GM18858 (cell line): ENCODE measurements around the gene EEFSEC.

Experiments
- ATAC-seq: cut with Tn5 transposase; IDR thresholded peaks from one replicate; pipeline ENCODE4 v1.9.1; 2021; ENCODE audit not compliant: unreplicated experiment

EEFSEC gene

GRCh38 chr3:128283421-128283820, 130.1 kb downstream of the EEFSEC start:
- ATAC-seq: no peak

GRCh38 chr3:128285042-128285966, 132.0 kb downstream of the EEFSEC start:
- ATAC-seq: no peak

DNA sequence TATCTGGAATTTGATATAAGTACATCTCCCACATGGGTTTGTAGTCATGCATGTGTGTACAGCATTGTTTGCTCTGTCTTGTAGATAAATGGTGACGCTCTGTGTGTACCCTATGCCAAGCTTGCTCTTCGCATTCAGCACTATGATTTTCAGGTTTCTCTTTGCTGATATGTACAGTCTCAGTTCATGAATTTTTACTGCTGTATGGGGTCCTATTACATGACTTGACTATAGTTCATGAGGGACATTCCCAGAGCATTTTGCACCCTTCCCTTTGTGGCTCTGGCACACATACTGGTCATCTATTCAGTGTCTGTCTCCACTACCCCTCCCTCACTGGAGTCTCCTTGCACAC, 132.7 kb downstream of the EEFSEC start:
- ATAC-seq: no peak

DNA sequence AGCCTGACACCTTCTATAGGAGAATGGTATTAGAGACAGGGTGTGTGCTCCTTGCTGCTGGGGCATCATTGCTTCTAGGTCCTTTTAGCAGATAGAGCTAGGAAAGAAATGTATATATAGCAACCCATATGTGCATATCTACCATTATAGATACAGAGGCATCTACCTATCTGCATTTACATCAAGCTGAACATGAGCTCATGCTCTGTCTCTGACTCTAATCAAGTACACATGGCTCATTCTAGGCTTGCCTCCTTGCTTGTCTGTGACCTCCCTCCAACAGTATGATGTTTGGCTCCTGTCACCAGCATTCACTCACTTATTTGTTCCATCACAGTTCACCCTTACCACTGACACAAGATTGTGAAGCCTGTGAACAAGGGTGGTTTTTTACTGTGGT, 133.4 kb downstream of the EEFSEC start:
- no peak for ATAC-seq

DNA sequence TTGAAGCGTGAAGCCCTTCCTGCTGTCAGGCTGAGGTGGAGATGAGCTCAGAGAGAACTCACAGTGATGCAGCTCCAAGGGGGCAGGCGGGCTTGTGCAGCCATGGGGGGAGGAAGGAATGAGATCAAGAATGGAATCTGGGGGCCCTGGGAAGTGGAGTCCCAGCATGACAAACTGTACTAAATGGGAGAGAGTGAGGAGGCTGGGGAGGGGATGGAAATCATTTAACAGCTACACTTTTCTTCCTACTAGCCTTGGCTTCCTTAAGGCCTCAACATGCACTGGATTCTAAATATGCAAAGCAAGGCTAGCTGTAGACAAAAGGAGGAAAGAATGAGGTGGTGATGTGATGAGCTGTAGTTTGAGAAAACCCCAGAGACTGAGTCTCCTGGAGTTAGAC, 133.9 kb downstream of the EEFSEC start:
- no peak for ATAC-seq

DNA sequence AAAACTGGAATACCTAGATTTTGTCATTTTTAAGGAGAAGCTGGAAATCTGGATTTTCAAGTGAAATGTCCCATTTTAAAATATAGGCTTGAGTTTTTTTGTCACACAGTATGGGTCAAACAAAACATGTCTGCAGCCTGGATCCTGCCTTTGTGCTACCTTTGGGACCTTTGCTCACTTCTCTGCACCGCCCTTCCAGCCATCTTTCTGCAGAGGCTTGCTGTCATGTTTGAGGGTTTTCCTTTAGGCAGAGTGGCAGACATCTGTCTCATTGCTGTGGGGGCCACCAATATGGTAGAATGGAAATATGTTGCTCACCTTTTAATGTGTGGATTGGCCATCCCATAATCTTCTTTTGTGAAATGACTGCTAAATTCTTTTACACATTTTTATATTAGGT, 136.3 kb downstream of the EEFSEC start:
- no peak for ATAC-seq

- no peak for ATAC-seq
These were observed 137.2 kb downstream of the EEFSEC start for GRCh38 chr3:128290484-128290883.

DNA sequence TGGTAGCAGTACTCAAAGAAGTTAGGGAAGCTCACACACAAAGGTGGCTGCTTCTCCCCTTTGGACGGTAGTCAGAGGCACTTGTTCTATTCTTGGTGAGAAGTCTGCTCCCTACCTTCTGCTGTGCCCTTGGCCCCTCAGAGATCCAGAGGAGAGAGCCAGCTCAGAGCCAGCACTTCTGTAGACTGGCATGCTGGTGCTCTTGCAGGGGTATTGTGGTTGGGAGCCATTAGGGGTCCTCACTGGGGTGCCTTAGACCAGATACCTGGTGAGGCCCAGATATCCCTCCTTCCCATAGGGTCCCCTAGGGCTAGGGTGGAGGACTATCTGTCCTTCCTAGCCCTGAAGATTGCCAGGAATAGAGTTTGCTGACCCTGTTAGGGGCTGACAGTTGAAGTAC, 140.6 kb downstream of the EEFSEC start:
- ATAC-seq: no peak

DNA sequence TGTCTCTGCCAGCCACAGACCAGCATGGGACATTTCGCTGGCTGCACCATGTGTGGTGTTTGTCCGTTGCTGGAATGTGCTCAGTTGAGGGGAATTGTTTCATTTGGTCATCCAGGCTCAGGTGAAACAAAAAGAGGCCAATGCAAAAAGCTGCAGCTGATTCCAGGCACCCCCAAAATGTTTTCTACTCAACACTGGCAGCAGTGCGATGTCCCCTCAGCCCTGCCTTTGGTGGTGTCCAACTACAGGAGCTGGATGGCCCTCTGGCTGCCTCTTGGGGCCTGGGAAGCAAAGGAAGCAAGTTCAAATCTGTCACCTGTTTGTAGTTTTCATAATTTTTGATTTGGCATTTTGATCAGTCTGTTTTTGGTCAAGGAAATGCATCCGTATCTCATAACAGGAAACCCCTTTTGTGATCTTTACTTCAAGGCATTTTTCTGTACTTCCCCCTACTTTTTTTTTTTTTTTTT, 141.8 kb downstream of the EEFSEC start:
- no peak for ATAC-seq

GRCh38 chr3:128296469-128297251, 143.4 kb downstream of the EEFSEC start:
- no peak for ATAC-seq

DNA sequence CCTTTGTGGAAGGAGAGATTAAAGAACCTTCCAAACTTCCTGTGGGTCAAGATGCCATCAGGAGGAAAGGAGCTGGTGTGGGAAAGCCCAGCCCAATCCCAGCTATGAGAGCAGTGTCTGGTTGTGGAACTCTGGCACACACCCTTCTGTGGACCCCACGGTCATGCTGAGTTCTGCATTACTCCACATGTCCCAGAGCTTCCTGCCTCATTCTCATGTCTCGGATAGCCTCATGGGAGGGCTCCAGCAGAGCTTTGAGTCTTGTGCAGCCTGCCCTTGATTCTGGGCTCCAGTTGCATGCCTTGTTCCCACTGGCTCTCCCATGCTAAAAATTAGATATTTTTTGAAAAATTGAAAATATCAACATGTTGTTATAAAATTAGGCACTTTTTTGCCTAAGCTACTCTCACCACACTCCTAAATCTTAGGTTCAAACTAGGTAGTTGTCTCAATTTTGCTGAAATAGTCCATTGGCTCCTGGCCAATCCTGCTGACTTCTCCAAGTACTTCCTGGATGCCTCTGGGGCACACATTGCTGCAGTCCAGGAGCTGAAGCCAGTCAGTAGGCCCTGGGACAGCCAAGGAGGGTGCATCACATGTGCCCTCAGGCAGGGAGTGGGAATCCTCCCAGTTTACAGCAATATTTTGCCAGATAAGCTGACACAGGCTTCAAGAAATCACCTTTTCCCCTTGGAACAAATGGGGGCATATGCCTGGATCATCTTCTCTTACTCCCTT, 144.3 kb downstream of the EEFSEC start:
- ATAC-seq: no peak

DNA sequence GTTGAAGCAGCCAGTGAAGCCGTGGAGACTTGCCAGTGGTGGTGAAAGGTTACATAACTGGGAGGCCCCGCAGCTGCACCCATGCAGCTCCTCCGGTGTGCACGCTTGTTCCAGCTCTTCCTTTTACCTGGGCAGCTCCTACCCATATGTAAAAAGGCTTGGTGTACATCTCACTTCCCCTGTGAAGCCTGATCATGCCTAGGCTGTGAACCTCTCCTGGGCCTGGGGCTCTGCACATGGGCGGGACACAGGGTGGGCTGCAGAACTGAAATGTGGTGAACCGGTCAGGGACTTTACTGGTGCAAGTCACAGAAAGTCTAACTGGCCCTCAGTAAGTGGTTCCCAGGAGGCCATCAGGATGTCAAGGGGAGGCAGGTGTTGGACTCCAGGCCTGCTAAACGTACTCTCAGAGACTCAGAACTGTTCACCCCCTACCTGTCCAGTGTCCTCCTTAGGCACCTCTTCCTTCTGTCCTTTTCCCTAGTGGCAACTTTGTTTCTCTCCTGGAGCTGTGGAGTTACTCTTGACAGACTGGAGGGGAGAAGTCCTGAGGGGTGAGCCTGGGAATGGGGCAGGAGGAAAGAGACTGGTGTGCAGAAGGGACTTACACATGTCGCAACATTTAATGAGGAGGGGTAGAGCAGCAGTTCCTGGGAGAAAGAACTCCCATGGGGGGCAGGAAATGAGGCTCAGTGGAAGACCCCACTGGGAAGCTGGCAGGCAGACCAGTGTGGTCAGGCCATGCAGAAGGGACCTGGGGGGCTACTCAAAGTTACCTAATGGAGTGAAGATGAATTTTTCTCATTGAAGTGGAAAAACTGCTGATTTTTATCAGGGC, 148.1 kb downstream of the EEFSEC start:
- ATAC-seq: no peak

DNA sequence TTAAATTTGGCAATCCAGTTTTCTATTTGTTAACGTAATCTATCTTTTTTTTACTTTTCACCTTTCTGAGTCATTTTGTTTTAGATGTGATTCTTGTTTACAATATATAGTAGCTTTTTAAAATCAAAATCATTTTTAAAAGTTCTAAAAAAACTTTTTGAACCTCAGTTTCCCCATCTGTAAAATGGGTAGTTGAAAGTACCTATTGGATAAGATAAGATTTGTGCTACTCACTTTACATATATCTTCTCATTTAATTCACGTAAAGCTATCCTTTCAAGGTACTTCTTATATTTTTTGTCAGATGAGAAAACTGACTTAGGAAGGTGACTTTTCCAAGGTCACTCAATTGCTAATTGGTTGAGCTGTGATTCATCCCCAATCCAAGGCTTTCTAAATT, 153.2 kb downstream of the EEFSEC start:
- no peak for ATAC-seq

DNA sequence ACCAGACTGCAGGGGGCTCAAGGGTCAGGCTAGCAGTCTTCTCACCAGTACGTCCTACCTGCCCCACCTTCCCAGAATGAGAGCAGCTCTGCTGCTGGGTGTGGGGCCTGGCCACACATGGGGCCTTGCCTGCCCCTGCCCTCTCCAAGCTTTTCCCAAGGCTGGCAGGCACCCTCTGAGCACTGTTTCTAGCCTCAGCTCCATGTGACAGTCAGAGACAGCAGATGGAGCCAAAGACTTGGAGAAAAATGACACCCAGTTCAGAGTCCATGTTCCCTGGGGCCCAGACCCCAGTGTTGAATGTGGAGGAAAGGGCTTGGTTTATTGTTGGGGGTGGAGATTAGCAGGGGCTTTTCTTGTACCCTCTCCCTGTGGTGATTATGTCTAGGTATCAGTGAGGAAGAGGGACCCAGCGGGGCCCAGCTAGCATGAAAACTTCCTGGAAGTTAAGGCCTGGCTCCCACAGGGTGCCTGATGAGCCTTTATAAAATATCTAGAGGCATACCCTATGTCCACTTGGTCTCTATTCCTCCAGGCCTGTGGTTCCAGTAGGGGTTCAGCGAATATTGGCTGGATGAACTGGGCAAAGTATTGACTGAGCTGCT, 153.8 kb downstream of the EEFSEC start:
- no peak for ATAC-seq

DNA sequence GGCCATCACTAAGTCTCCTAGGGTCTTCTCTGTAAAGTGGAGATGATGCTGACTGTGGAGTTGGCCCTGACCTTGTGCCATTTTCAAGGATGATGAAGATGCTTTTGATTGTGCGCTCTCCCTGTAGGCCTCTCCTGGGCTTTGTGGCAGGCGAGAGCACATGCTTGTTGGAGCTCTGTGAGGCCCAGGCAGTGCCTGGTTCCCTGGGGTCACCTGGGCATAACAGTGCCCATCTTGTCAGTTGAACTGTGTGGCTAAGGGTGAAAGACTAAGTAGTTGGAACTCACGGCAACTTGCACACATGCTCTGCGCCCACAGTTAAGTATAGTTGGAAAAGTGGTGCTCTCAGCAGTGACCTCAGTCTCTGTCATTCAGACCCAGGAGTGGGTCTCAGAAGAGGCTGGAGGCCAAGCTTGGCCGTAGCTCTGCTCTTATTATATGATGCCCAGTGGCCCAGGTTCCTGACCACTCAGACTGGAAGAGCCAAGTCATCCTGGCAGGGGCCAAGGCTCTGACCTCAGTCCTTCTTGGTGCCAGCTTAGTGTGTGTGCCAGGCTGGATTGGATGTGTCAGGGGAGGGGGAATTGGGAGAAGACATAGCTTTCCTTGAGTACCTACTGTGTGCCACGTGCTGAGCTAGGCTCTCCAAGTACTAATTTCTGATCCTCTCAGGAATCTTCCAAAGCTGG, 154.6 kb downstream of the EEFSEC start:
- ATAC-seq: no peak

DNA sequence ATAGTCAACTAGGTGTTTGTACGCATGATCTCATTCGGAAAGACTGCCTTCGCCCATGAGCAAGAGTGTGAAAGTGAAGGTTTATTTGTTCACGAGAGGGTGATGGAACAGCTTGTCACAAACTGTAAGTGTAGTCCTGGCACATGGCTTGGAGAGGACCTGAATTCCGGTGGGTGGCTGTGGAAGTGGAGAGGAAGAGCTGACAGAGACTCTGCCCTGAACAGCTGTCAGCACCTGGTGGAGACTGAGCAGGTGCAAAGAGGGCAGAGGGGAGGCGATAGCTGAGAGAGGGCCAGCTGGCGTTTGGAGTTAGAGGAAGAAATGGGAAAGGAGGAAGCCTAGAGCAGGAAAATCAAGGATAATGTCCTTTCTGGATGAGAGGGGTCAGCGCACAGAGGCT, 155.7 kb downstream of the EEFSEC start:
- ATAC-seq: no peak

GRCh38 chr3:128310286-128311058, 157.2 kb downstream of the EEFSEC start:
- ATAC-seq: no peak

DNA sequence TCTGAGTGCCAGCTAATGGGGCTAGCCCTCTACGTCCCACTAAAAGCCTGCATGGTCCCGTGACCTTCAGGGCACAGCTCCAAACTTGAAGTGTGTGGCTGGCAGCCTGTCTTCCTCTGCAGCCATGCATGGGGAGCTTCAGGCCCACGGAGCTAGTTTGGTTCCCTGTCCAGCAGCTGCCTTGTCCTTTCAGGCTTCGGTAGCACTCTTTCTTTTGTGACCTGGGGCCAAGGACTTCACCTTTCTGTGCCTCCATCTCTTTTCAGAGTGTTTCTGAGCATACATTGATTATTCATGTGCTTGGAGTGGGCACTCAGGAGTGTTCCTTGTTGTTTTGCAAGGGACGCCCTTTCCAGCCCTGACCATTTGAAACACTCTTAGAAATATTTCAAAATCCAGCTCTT, 158.2 kb downstream of the EEFSEC start:
- no peak for ATAC-seq

GRCh38 chr3:128312271-128312670, 159.0 kb downstream of the EEFSEC start:
- ATAC-seq: no peak
